ENCODE results near the gene TMEM178B. TPM values are rescaled to one million over a fixed set of nuclear protein-coding genes. Genes with fewer than 3 reads are reported as not detected.

The TMEM178B gene
- total and polyA plus RNA-seq, 2 experiments from 2014 or later = 0.24 to 0.30 TPM

- Histone ChIP-seq H3K79me2 (no peaks in the 10 kb centered on the region), H3K4me2 (no peak overlapping the region), H3K27me3 (no peaks in the 10 kb centered on the region), H3K4me1 (ENCODE audit: insufficient read depth) (no peaks in the 10 kb centered on the region), H2AFZ (no peak overlapping the region), H3K9me2 (replicated peaks; ENCODE audit: insufficient read depth) (no peaks in the 10 kb centered on the region), H3K36me3 (replicated peaks; ENCODE audit: insufficient read depth, low read depth) (no peaks in the 10 kb centered on the region), H3K27ac (no peak overlapping the region), H3K4me3 (no peak overlapping the region), H3K9me3 (ENCODE audit: low read depth) (no peaks in the 10 kb centered on the region), H4K20me1 (ENCODE audit: insufficient read depth, poor library complexity, severe bottlenecking) (no peaks in the 10 kb centered on the region)
- TF ChIP-seq EZH2phosphoT487 (IDR thresholded peaks at IDR 0.05; ENCODE audit: low read depth, severe bottlenecking, unreplicated experiment) = no peak
- no peak for TF ChIP-seq CTCF (IDR thresholded peaks at IDR 0.05; ENCODE audit: poor library complexity)
- TF ChIP-seq EZH2 (IDR thresholded peaks at IDR 0.05; ENCODE audit: borderline replicate concordance) = no peak
- WGBS (ENCODE audit: low lambda C conversion rate, missing lambda C conversion rate) = 84% methylated on average over 1 of the region's 1 CpG
- DNase-seq (ENCODE audit: low spot score) = no peak
These were observed 344.2 kb downstream of the TMEM178B start for GRCh38 chr7:141418066-141418465.

- TF ChIP-seq EZH2phosphoT487 (IDR thresholded peaks at IDR 0.05; ENCODE audit: low read depth, severe bottlenecking, unreplicated experiment) (no peak), CTCF (IDR thresholded peaks at IDR 0.05; ENCODE audit: poor library complexity) (no peak), EZH2 (IDR thresholded peaks at IDR 0.05; ENCODE audit: borderline replicate concordance) (no peak)
- H3K79me2 ChIP-seq = no peaks in the 10 kb centered on the region
- no peak for DNase-seq (ENCODE audit: low spot score)
- H3K4me3 ChIP-seq = no peak overlapping the region
- H3K4me1 ChIP-seq (ENCODE audit: insufficient read depth) = no peaks in the 10 kb centered on the region
- H4K20me1 ChIP-seq (ENCODE audit: insufficient read depth, poor library complexity, severe bottlenecking) = no peaks in the 10 kb centered on the region
- H3K9me2 ChIP-seq (replicated peaks; ENCODE audit: insufficient read depth) = no peaks in the 10 kb centered on the region
- WGBS (ENCODE audit: low lambda C conversion rate, missing lambda C conversion rate) = 88% methylated on average over 2 of the region's 2 CpGs
- no peak overlapping the region for H3K4me2 ChIP-seq
- H3K27me3 ChIP-seq = no peaks in the 10 kb centered on the region
- no peaks in the 10 kb centered on the region for H3K9me3 ChIP-seq (ENCODE audit: low read depth)
- no peak overlapping the region for H2AFZ ChIP-seq
- H3K27ac ChIP-seq = no peak overlapping the region
- no peaks in the 10 kb centered on the region for H3K36me3 ChIP-seq (replicated peaks; ENCODE audit: insufficient read depth, low read depth)
These were observed 347.4 kb downstream of the TMEM178B start for GRCh38 chr7:141421306-141421705.

GRCh38 chr7:141427134-141427533, 353.3 kb downstream of the TMEM178B start:
- Histone ChIP-seq H2AFZ (no peak overlapping the region), H3K9me2 (replicated peaks; ENCODE audit: insufficient read depth) (no peaks in the 10 kb centered on the region), H4K20me1 (ENCODE audit: insufficient read depth, poor library complexity, severe bottlenecking) (no peaks in the 10 kb centered on the region), H3K4me1 (ENCODE audit: insufficient read depth) (no peaks in the 10 kb centered on the region), H3K27ac (no peak overlapping the region), H3K4me3 (no peak overlapping the region), H3K4me2 (no peak overlapping the region), H3K36me3 (replicated peaks; ENCODE audit: insufficient read depth, low read depth) (no peaks in the 10 kb centered on the region), H3K79me2 (no peaks in the 10 kb centered on the region), H3K27me3 (peaks cover 6% of the 10 kb centered on the region), H3K9me3 (ENCODE audit: low read depth) (peaks cover 9% of the 10 kb centered on the region)
- DNase-seq (ENCODE audit: low spot score) = no peak
- TF ChIP-seq EZH2 (IDR thresholded peaks at IDR 0.05; ENCODE audit: borderline replicate concordance) (no peak), EZH2phosphoT487 (IDR thresholded peaks at IDR 0.05; ENCODE audit: low read depth, severe bottlenecking, unreplicated experiment) (no peak), CTCF (IDR thresholded peaks at IDR 0.05; ENCODE audit: poor library complexity) (no peak)
